Cardiac muscle cell (in vitro differentiated cells and primary cell): ENCODE data around the gene TTC28. TPM values are rescaled to one million over a fixed set of nuclear protein-coding genes. Genes with fewer than 3 reads are reported as not detected.
A peak's percentile ranks its signal among the peaks of the same experiment; 100 is the strongest.

Experiments
- DNase-seq, 2 donors: peaks; one replicate each; pipeline versions ENCODE4 v3.0.0 to v3.0.0-alpha.2; 2010 to 2017; ENCODE audit warnings: low read depth in 1 of 2, low spot score in 1 of 2
- H3K27ac ChIP-seq: fragments of 200-600 bp; sonication (generic); 2 replicates; pipeline ENCODE4 v1.5.1; 2016
- H3K27me3 ChIP-seq: fragments of 200-600 bp; sonication (generic); 2 replicates; pipeline ENCODE4 v1.6.0; 2016; ENCODE audit warnings: control low read depth
- H3K36me3 ChIP-seq: fragments of 200-600 bp; sonication (generic); 2 replicates; pipeline ENCODE4 v1.5.1; 2016; ENCODE audit warnings: control low read depth
- H3K4me1 ChIP-seq: fragments of 200-600 bp; sonication (generic); 2 replicates; pipeline ENCODE4 v1.8.1; 2017; ENCODE audit warnings: low read depth, mild to moderate bottlenecking, mixed run types
- H3K4me3 ChIP-seq: fragments of 200-600 bp; sonication (generic); 2 replicates; pipeline ENCODE4 v1.5.1; 2016; ENCODE audit warnings: mild to moderate bottlenecking
- H3K9me3 ChIP-seq: fragments of 200-600 bp; sonication (generic); 2 replicates; pipeline ENCODE4 v1.5.1; 2017; ENCODE audit warnings: low read depth, mild to moderate bottlenecking, control low read depth
- polyA plus RNA-seq: library from polyadenylated mRNA; unstranded; fragments of >200 nt; fragmentation: Nextera tagmentation; extraction: Ambion mirVana; gene quantifications from 2 replicates; pipeline ENCODE4 v1.2.1, GENCODE V29; 2016
- total RNA-seq: library from RNA; depleted of rRNA; stranded (reverse); fragments of >200 nt; gene quantifications from 2 replicates; pipeline ENCODE4 v1.2.3, GENCODE V29; 2016
- TF ChIP-seq, protein P1 (sequence below): IDR thresholded peaks from 2 replicates; pipeline ENCODE4 v1.5.1; 2012; ENCODE audit warnings: low read depth, mild to moderate bottlenecking, low read length

The TTC28 gene
- total and polyA plus RNA-seq, 2 experiments from 2014 or later = 27.3 to 109 TPM

DNA sequence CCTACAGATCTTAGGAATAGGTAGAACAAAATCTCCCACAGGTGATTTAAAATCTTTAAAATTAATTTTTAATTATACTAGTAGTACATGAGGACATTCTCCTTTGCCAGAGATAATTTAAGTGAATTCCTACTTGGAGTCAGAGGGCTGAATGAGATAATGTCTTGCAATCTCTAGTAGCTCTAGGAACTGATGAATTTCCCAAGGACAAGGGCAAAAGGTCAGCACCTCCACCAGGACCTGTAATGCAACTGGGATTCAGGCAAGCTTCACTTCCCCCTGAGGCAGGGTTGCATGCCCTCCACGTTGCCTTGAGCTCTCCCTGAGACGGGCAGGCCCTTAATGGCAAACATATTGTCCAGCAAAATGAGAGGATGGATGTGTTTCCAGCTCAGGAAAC is 430.2 kb downstream of the TTC28 start:
- peaks cover 60% of the 10 kb centered on the region for H3K4me1 ChIP-seq
- H3K27me3 ChIP-seq = no peaks in the 10 kb centered on the region
- no peaks in the 10 kb centered on the region for H3K9me3 ChIP-seq
- no peaks in the 10 kb centered on the region for H3K36me3 ChIP-seq
- DNase-seq = peak in 1 of 2 donors; percentile 52
- H3K27ac ChIP-seq = peak overlapping the region; percentile 66
- TF ChIP-seq, protein P1, sequence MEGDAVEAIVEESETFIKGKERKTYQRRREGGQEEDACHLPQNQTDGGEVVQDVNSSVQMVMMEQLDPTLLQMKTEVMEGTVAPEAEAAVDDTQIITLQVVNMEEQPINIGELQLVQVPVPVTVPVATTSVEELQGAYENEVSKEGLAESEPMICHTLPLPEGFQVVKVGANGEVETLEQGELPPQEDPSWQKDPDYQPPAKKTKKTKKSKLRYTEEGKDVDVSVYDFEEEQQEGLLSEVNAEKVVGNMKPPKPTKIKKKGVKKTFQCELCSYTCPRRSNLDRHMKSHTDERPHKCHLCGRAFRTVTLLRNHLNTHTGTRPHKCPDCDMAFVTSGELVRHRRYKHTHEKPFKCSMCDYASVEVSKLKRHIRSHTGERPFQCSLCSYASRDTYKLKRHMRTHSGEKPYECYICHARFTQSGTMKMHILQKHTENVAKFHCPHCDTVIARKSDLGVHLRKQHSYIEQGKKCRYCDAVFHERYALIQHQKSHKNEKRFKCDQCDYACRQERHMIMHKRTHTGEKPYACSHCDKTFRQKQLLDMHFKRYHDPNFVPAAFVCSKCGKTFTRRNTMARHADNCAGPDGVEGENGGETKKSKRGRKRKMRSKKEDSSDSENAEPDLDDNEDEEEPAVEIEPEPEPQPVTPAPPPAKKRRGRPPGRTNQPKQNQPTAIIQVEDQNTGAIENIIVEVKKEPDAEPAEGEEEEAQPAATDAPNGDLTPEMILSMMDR = no peak
- H3K4me3 ChIP-seq = no peak overlapping the region

DNA sequence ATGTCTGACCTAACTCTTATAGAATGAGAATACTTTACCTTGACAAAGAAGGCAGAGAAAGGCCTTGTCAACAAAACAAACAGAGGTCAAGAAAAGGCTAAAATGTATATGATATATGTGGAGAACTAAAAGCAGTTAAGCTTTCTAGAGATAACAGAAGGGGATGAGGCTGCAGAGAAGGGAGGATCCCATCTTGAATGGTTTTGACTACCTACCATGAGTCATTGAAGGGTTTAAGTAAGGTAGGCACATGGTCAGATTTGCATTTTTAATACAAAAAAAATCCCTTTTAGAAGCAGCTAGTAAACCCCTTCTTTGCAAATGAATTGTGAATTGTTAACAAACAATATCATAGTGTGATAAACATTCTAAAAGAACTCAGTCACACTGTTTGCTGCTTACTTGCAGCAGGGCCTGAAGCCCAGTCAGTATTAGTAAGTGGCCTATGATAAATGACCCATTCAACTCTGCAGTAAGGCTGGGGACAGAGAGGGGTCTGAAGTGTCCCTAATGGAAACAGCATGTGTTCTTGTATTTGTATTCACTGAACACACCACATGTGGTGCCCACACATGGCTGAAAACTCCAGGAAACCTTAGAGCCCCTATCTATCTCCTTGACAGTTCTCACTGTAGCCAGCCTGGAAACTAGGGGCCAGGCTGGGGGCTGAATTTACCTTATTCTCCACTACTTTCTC is 431.8 kb downstream of the TTC28 start:
- H3K27ac ChIP-seq = peak overlapping the region; percentile 66
- TF ChIP-seq, protein P1 = no peak
- H3K36me3 ChIP-seq = no peaks in the 10 kb centered on the region
- H3K9me3 ChIP-seq = no peaks in the 10 kb centered on the region
- DNase-seq = peak in 1 of 2 donors; percentile 58
- H3K27me3 ChIP-seq = no peaks in the 10 kb centered on the region
- no peak overlapping the region for H3K4me3 ChIP-seq
- H3K4me1 ChIP-seq = peaks cover 76% of the 10 kb centered on the region

DNA sequence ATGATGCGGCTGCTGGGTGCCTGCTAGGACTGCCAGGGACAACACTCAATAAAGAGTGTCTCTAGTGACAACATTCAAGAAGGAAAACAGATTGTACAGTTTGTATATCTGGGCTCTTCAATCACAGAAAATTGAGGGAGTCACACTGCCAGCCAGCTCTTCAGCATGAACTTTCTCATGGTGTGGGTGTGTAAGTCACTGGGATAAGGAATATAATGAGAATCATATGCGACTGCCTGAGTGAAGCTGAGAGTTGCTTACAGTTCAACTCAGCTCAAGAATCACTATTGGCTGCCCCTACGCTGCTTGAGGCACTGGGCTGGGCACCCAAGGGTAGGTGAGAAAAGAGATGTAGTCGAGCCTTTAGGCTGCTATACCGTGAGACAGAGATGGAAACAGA is 432.5 kb downstream of the TTC28 start:
- TF ChIP-seq, protein P1 = no peak
- Histone ChIP-seq H3K27me3 (no peaks in the 10 kb centered on the region), H3K9me3 (no peaks in the 10 kb centered on the region), H3K4me3 (no peak overlapping the region), H3K36me3 (no peaks in the 10 kb centered on the region), H3K4me1 (peaks cover 80% of the 10 kb centered on the region), H3K27ac (peak overlapping the region; percentile 66)
- DNase-seq = no peak

DNA sequence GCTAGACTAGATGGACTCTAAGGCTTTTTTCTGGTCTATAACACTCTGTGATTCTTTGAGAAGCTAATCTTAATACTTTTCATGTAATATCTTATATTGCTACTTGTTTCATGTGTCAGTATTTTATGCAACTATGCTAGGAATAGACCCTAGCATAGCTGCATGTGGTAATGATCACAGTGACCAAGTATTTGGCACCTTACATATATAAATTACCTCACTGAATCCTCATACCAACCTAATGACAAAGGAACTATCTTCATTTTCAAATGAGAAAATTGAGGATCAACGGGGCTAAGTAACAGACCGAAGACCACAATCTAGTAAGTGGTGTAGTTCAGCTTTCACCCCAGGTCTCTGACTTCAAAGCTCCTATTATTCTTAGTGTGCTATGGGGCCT is 433.2 kb downstream of the TTC28 start:
- H3K4me1 ChIP-seq = peaks cover 86% of the 10 kb centered on the region
- H3K9me3 ChIP-seq = no peaks in the 10 kb centered on the region
- DNase-seq = peak in 1 of 2 donors; percentile 64
- H3K27ac ChIP-seq = no peak overlapping the region
- TF ChIP-seq, protein P1 = no peak
- H3K36me3 ChIP-seq = no peaks in the 10 kb centered on the region
- no peak overlapping the region for H3K4me3 ChIP-seq
- H3K27me3 ChIP-seq = no peaks in the 10 kb centered on the region

DNA sequence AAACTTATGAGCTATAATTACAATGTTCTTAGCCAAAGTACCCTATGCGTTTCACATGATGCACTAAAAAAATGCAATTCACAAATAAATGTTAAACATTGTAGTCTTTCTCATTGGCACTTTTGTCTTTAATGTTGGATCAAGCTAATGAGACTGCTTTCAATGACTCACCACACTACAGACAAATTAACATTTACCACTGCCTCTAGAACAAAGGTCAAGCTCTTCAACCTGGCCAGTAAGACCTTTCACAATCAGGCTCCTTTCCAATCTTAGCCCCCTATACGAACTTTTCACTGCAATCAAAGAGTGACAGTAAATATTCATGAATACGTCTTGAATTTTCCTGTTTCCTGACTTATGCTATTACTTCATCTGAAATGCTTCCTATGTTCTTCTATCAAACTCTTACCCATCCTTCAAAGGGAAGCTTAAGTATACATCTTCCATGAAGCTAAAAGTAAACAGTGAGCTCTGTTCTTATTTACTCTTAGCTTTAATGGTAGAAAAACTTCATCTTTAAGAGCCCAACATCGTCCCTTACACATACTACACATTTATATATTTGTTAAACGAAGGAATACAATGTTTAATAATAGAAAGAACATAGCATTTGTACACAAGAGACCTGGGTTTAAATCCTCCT is 433.9 kb downstream of the TTC28 start:
- peaks cover 86% of the 10 kb centered on the region for H3K4me1 ChIP-seq
- H3K36me3 ChIP-seq = no peaks in the 10 kb centered on the region
- H3K27ac ChIP-seq = no peak overlapping the region
- TF ChIP-seq, protein P1 = no peak
- no peak overlapping the region for H3K4me3 ChIP-seq
- no peak for DNase-seq
- H3K9me3 ChIP-seq = no peaks in the 10 kb centered on the region
- no peaks in the 10 kb centered on the region for H3K27me3 ChIP-seq
